Measurements from ENCODE around the gene SWAP70. TPM values are rescaled to one million over a fixed set of nuclear protein-coding genes. Genes with fewer than 3 reads are reported as not detected.

The SWAP70 gene
- total and polyA plus RNA-seq, 10 of the 15 experiments (the other 5 are each of a cell fraction or from before 2014, with no cell fraction given), result 20.6 to 62.4 (median 41.7) TPM

DNA sequence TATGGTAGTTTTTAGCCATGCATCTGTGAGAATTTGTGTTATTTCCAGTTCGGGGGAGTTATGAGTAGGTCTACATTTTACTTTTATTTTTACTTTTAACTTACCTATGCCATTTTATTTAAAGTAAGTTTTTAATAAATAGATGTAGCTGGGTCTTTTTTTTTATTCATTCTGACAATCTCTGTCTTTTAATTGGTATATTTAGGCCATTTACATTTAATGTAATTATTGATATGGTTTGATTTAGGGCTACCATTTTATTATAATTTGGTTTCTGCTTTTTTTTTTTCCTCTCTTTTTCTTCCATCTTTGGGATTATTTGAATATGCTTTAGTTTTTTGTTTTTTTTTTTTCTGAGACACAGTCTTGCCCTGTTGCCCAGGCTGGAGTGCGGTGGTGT, 1.9 kb downstream of the SWAP70 start:
- H3K4me1 ChIP-seq (ENCODE audit: control insufficient read depth, insufficient read depth, low read length), result peaks cover 26% of the 10 kb centered on the region
- intact Hi-C loops (cut with micrococcal nuclease; ENCODE audit: unreplicated experiment), result loop anchor here (5.0 kb wide), 1 partner anchor 52 kb away; no protein-coding TSS in a partner anchor
- in situ Hi-C loops (cut with MboI), result no loop called here
- no peaks in the 10 kb centered on the region; the same call in 1 of the 3 replicates for H3K9me3 ChIP-seq (replicated peaks; ENCODE audit: control insufficient read depth, insufficient read depth, low read length)
- H3K36me3 ChIP-seq (ENCODE audit: control insufficient read depth in 2 of 2, insufficient read depth in 2 of 2, low read length in 1 of 2), result no peaks in the 10 kb centered on the region; a peak in 1 of 4 replicates
- ATAC-seq (no peak), FAIRE-seq (no peak), DNase-seq (ENCODE audit: low read depth, low spot score) (no peak)
- CTCF ChIA-PET, result interaction anchor here (1.0 kb wide), 1 partner anchor 10 kb away, joined by 3 read pairs; no protein-coding TSS in a partner anchor
- BruUV-seq (replicated peaks), result TSS peak; percentile 53
- no peak overlapping the region for H3K9ac ChIP-seq (ENCODE audit: control insufficient read depth, insufficient read depth, low read length)
- SMC1A ChIA-PET (ENCODE audit: uncharacterized antibody, unreplicated experiment), result interaction anchor here (0.9 to 2.1 kb wide), 5 partner anchors 16 to 82 kb away, joined by 3 to 8 read pairs (median 4); no protein-coding TSS in a partner anchor
- RAD21 ChIA-PET (ENCODE audit: unreplicated experiment), result interaction anchor here (1.8 kb wide), 1 partner anchor 37 kb away, joined by 7 read pairs; no protein-coding TSS in a partner anchor
- H3K79me2 ChIP-seq (ENCODE audit: control insufficient read depth, insufficient read depth, low read length), result peaks cover 68% of the 10 kb centered on the region
- no peak overlapping the region for H2AFZ ChIP-seq (ENCODE audit: control insufficient read depth, low read depth, low read length)
- POLR2A ChIA-PET, result interaction anchor here (0.7 kb wide), 1 partner anchor 43 kb away, joined by 4 read pairs; no protein-coding TSS in a partner anchor
- peak overlapping the region; percentile 97 for H3K4me3 ChIP-seq
- no peaks in the 10 kb centered on the region for H3K27me3 ChIP-seq (replicated peaks in 1 of 2; ENCODE audit: control insufficient read depth in 2 of 2, insufficient read depth in 2 of 2, low read length in 1 of 2)
- H3K4me2 ChIP-seq (ENCODE audit: control insufficient read depth, insufficient read depth), result peak overlapping the region; percentile 51
- TF ChIP-seq POLR2AphosphoS5 (IDR thresholded peaks at IDR 0.05; ENCODE audit: low read length), result no peak
- TF ChIP-seq, protein P1, sequence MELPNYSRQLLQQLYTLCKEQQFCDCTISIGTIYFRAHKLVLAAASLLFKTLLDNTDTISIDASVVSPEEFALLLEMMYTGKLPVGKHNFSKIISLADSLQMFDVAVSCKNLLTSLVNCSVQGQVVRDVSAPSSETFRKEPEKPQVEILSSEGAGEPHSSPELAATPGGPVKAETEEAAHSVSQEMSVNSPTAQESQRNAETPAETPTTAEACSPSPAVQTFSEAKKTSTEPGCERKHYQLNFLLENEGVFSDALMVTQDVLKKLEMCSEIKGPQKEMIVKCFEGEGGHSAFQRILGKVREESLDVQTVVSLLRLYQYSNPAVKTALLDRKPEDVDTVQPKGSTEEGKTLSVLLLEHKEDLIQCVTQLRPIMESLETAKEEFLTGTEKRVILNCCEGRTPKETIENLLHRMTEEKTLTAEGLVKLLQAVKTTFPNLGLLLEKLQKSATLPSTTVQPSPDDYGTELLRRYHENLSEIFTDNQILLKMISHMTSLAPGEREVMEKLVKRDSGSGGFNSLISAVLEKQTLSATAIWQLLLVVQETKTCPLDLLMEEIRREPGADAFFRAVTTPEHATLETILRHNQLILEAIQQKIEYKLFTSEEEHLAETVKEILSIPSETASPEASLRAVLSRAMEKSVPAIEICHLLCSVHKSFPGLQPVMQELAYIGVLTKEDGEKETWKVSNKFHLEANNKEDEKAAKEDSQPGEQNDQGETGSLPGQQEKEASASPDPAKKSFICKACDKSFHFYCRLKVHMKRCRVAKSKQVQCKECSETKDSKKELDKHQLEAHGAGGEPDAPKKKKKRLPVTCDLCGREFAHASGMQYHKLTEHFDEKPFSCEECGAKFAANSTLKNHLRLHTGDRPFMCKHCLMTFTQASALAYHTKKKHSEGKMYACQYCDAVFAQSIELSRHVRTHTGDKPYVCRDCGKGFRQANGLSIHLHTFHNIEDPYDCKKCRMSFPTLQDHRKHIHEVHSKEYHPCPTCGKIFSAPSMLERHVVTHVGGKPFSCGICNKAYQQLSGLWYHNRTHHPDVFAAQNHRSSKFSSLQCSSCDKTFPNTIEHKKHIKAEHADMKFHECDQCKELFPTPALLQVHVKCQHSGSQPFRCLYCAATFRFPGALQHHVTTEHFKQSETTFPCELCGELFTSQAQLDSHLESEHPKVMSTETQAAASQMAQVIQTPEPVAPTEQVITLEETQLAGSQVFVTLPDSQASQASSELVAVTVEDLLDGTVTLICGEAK (IDR thresholded peaks at IDR 0.05; ENCODE audit: borderline replicate concordance), result no peak
- TF ChIP-seq, protein P2, sequence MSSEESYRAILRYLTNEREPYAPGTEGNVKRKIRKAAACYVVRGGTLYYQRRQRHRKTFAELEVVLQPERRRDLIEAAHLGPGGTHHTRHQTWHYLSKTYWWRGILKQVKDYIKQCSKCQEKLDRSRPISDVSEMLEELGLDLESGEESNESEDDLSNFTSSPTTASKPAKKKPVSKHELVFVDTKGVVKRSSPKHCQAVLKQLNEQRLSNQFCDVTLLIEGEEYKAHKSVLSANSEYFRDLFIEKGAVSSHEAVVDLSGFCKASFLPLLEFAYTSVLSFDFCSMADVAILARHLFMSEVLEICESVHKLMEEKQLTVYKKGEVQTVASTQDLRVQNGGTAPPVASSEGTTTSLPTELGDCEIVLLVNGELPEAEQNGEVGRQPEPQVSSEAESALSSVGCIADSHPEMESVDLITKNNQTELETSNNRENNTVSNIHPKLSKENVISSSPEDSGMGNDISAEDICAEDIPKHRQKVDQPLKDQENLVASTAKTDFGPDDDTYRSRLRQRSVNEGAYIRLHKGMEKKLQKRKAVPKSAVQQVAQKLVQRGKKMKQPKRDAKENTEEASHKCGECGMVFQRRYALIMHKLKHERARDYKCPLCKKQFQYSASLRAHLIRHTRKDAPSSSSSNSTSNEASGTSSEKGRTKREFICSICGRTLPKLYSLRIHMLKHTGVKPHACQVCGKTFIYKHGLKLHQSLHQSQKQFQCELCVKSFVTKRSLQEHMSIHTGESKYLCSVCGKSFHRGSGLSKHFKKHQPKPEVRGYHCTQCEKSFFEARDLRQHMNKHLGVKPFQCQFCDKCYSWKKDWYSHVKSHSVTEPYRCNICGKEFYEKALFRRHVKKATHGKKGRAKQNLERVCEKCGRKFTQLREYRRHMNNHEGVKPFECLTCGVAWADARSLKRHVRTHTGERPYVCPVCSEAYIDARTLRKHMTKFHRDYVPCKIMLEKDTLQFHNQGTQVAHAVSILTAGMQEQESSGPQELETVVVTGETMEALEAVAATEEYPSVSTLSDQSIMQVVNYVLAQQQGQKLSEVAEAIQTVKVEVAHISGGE (CRISPR knock-in tag; IDR thresholded peaks at IDR 0.05), result no peak
- no peak for TF ChIP-seq CHD1 (IDR thresholded peaks at IDR 0.05; ENCODE audit: low read depth, low read length)
- TF ChIP-seq, protein P3, sequence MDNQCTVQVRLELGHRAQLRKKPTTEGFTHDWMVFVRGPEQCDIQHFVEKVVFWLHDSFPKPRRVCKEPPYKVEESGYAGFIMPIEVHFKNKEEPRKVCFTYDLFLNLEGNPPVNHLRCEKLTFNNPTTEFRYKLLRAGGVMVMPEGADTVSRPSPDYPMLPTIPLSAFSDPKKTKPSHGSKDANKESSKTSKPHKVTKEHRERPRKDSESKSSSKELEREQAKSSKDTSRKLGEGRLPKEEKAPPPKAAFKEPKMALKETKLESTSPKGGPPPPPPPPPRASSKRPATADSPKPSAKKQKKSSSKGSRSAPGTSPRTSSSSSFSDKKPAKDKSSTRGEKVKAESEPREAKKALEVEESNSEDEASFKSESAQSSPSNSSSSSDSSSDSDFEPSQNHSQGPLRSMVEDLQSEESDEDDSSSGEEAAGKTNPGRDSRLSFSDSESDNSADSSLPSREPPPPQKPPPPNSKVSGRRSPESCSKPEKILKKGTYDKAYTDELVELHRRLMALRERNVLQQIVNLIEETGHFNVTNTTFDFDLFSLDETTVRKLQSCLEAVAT (IDR thresholded peaks at IDR 0.05), result peak; percentile 72
- H4K20me1 ChIP-seq (ENCODE audit: control insufficient read depth, insufficient read depth), result no peaks in the 10 kb centered on the region
- H3K27ac ChIP-seq (ENCODE audit: control insufficient read depth, insufficient read depth), result peak overlapping the region; percentile 46
- 3% methylated on average over 2 of the region's 2 CpGs for WGBS (ENCODE audit: insufficient coverage, insufficient replicate concordance, low lambda C conversion rate, missing lambda C conversion rate)

Data from GM12878 (cell line).